ENCODE measurements around the gene ACAT2.
A peak's percentile ranks its signal among the peaks of the same experiment; 100 is the strongest.

DNA sequence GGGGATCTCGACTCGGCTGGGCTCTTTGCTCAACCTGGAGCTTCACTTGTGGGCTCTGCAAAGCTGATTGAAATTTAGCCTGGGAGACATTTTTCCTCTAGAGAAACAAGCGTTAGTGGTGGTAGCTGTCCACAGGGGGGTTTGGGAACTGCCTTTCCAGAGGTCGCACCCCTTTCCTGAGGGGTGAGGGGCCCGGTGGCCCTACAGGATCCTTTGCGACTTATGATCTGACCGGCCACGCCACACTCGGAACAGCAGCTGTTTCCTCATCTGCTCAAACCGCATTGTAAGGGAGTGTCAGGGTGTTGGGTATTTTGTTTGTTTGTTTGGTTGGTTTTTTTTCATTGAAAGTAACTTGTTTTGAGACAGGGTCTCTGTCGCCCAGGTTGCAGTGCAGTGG, 59.3 kb downstream of the ACAT2 start:
- TF ChIP-seq, protein P1, sequence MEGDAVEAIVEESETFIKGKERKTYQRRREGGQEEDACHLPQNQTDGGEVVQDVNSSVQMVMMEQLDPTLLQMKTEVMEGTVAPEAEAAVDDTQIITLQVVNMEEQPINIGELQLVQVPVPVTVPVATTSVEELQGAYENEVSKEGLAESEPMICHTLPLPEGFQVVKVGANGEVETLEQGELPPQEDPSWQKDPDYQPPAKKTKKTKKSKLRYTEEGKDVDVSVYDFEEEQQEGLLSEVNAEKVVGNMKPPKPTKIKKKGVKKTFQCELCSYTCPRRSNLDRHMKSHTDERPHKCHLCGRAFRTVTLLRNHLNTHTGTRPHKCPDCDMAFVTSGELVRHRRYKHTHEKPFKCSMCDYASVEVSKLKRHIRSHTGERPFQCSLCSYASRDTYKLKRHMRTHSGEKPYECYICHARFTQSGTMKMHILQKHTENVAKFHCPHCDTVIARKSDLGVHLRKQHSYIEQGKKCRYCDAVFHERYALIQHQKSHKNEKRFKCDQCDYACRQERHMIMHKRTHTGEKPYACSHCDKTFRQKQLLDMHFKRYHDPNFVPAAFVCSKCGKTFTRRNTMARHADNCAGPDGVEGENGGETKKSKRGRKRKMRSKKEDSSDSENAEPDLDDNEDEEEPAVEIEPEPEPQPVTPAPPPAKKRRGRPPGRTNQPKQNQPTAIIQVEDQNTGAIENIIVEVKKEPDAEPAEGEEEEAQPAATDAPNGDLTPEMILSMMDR (IDR thresholded peaks at IDR 0.05; ENCODE audit: insufficient read depth, low read length) = no peak
- TF ChIP-seq POLR2AphosphoS5 (IDR thresholded peaks at IDR 0.05; ENCODE audit: low read depth) (0 out of 2 replicates have a peak, but pooled peaks have one; percentile 60), GABPA (IDR thresholded peaks at IDR 0.05; ENCODE audit: low read depth) (no peak), SPI1 (IDR thresholded peaks at IDR 0.05; ENCODE audit: borderline replicate concordance, low read depth) (no peak)
- TF ChIP-seq, protein P2, sequence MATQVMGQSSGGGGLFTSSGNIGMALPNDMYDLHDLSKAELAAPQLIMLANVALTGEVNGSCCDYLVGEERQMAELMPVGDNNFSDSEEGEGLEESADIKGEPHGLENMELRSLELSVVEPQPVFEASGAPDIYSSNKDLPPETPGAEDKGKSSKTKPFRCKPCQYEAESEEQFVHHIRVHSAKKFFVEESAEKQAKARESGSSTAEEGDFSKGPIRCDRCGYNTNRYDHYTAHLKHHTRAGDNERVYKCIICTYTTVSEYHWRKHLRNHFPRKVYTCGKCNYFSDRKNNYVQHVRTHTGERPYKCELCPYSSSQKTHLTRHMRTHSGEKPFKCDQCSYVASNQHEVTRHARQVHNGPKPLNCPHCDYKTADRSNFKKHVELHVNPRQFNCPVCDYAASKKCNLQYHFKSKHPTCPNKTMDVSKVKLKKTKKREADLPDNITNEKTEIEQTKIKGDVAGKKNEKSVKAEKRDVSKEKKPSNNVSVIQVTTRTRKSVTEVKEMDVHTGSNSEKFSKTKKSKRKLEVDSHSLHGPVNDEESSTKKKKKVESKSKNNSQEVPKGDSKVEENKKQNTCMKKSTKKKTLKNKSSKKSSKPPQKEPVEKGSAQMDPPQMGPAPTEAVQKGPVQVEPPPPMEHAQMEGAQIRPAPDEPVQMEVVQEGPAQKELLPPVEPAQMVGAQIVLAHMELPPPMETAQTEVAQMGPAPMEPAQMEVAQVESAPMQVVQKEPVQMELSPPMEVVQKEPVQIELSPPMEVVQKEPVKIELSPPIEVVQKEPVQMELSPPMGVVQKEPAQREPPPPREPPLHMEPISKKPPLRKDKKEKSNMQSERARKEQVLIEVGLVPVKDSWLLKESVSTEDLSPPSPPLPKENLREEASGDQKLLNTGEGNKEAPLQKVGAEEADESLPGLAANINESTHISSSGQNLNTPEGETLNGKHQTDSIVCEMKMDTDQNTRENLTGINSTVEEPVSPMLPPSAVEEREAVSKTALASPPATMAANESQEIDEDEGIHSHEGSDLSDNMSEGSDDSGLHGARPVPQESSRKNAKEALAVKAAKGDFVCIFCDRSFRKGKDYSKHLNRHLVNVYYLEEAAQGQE (IDR thresholded peaks at IDR 0.05; ENCODE audit: insufficient replicate concordance, low read depth) = no peak
